GM15510 (cell line): ENCODE measurements around the gene WNK1.

Experiments
- POLR2A ChIP-seq: IDR thresholded peaks from 3 replicates; pipeline ENCODE4 v1.6.1; 2011; ENCODE audit warnings: borderline replicate concordance; ENCODE audit not compliant: insufficient read length; ENCODE audit errors: extremely low read depth

Gene WNK1

GRCh38 chr12:765840-766239 is 13.5 kb downstream of the WNK1 start:
- no peak for TF ChIP-seq POLR2A

DNA sequence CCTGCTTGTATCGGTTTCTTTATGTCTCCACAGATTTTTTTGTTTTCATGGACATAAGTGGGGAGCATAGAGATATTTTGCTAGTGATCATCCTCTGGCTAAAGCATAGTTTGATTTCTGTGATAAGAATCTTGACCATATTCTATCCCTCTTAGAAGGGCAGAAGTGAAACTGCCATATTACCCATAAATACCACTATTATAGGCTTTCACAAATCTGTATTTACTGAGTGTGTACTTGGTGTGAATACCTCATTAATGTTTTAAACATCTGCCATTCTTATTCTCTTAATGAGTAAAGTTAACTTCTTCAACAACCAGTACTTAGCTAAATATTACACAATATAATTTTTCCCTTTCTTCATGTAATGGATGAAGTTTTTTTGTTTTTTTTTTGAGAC is 16.1 kb downstream of the WNK1 start:
- no peak for TF ChIP-seq POLR2A

DNA sequence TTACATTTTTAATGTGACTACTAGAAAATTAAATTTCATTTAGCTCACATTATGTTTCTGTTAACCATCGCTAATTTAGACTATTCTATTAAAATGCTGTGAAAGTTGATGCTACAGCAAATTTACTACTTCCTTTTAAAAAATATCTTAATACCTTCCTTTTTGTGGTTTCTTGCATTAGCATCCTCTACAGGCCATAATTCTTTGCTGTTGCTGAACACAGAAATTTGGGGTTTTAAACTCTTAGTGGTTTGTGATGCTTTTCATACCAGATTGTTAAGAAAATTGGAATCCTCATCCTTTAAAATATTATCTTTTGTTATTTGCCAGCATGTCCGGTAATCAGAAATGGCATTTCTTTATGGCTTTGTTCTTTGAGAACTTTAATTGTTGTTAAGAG is 18.1 kb downstream of the WNK1 start:
- no peak for TF ChIP-seq POLR2A

DNA sequence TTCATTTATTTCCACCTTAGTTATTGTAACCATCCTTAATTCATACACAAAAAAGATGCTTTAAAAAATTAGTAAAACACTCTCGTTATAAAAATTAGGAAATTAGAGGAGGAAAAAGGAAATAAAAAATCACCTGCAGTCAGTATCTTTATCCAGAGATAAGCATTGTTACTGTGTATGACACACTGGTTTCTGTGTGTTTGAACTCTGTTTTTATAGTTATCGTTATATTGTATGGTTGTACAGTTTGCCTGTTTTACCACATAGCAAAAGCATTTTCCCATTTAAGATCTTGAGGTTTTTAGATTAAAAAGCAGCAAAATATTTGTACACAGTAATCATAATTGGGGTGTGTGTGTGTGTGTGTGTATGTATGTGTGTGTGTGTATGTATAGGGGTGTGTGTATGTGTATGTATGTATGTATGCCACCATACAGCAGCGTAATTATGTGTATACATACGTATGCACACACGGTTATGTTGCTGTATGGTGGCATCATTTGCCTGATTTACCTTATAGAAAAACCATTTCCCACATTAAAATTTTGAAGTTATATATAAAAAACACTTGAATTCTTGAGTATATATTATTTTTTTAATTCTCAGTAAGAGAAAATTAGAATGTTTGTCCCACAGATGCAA is 19.8 kb downstream of the WNK1 start:
- TF ChIP-seq POLR2A = no peak

- TF ChIP-seq POLR2A = no peak
Measured at GRCh38 chr12:774051-774614, 21.8 kb downstream of the WNK1 start.

GRCh38 chr12:777550-778047 is 25.2 kb downstream of the WNK1 start:
- TF ChIP-seq POLR2A = no peak

- TF ChIP-seq POLR2A = no peak
Measured at GRCh38 chr12:778615-779014, 26.2 kb downstream of the WNK1 start.

GRCh38 chr12:779745-780734 is 27.7 kb downstream of the WNK1 start:
- TF ChIP-seq POLR2A = no peak

GRCh38 chr12:780750-781379 is 28.5 kb downstream of the WNK1 start:
- TF ChIP-seq POLR2A = no peak

GRCh38 chr12:785706-786105 is 33.3 kb downstream of the WNK1 start:
- no peak for TF ChIP-seq POLR2A

GRCh38 chr12:788288-788687 is 35.9 kb downstream of the WNK1 start:
- TF ChIP-seq POLR2A = no peak

DNA sequence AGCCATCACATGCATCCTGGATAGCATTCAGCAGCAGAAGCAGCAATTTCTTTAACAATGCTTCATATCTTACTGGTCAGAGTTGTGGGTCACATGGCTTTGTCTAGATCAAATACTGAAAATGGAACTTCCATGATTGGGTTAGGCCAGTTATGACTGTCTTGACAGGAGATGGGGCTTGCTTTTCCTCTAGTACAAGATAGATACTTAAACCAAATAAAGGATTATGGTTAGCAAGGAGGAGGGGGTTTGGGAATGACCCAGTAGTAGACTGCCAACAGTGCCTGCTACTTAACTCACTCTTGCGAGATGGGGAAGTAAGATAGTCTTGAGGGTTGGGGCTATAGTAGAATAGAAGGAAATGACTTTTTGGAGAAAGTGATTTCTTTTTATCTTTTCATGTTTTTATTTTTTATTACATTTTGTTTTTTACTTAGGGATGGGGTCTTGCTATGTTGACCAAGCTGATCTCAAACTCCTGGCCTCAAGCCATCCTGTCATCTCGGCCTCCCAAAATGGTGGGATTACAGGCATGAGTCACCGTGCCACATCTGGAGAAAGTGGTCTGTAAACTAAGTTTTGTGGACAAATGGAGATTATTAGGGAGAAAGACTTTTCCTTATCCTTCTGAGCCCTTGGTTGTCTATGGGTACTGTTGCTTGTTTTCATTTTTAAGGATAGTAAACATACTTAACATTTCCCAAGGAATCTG is 37.6 kb downstream of the WNK1 start:
- no peak for TF ChIP-seq POLR2A

- TF ChIP-seq POLR2A = no peak
Measured at GRCh38 chr12:790608-791007, 38.2 kb downstream of the WNK1 start.

GRCh38 chr12:793037-793436 is 40.7 kb downstream of the WNK1 start:
- TF ChIP-seq POLR2A = no peak

DNA sequence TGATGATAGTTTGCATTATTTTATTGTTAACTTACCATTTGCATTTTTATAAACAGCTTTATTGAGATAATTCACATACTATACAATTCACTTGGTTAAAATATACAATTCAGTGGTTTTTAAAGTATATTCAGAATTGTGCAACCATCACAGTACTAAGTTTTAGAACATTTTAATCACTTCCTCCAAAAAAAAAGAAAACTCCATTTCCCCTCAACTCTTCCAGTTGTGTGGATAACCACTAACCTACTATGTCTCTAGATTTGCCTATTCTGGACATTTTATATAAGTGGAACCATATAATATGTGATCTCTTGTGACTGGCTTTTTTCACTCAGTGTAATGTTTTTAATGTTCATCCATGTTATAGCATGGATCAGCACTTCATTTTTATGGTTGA is 41.3 kb downstream of the WNK1 start:
- no peak for TF ChIP-seq POLR2A

DNA sequence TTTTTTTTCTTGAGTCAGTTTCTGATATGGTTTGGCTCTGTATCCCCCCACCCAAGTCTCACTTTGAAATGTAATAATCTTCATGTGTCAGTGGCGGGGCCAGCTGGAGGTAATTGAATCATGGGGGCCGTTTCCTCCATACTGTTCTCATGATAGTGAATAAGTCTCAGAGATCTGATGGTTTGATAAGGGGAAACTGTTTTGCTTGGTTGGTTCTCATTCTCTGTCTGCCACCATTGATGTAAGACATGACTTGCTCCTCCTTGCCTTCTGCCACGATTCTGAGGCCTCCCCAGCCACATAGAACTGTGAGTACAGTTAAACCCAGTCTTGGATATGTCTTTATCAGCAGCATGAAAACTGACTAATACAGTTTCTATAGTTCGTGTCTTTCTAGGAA is 42.9 kb downstream of the WNK1 start:
- no peak for TF ChIP-seq POLR2A
